ENCODE measurements around the gene FAM168A. TPM values are rescaled to one million over a fixed set of nuclear protein-coding genes. Genes with fewer than 3 reads are reported as not detected.

FAM168A gene
- total and polyA plus RNA-seq, 2 of the 8 experiments (the other 6 are each of a cell fraction or from before 2014, with no cell fraction given), result 17.1 to 21.6 TPM

DNA sequence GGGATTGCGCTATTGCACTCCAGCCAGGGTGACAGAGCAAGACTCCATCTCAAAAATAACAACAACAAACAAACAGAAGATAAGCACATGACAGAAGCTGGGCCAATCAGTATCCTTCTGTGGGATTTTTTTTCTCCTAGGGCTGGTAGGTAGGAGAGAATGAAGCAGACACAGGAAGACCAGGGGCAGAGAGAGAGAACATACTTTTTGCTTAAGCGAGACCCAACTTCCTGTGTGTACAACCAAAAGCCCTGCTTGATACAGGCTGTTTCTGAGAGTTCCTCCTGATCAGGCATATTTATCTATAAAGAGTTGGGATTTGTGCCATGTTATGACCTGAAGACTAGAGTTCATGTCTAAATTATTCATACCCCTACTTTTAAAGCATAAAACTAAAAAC is 36.1 kb upstream of the FAM168A start:
- Histone ChIP-seq H4K8ac (ENCODE audit: extremely low read depth, insufficient read depth, low read length) (no peak overlapping the region), H2BK5ac (ENCODE audit: low read depth, low read length) (no peak overlapping the region), H4K5ac (ENCODE audit: insufficient read length, low read depth, low read length) (no peak overlapping the region), H3K27me3 (replicated peaks in 1 of 4; ENCODE audit: control insufficient read depth in 3 of 4, extremely low read depth in 1 of 4, insufficient read depth in 3 of 4, low read length in 3 of 4) (peaks cover 2 to 17% (median 16%) of the 10 kb centered on the region in 4 experiments; a peak in 5 of 7 replicates), H3K4me3 (ENCODE audit: extremely low read depth in 1 of 4, insufficient read depth in 2 of 4, low read depth in 3 of 4, low read length in 4 of 4) (no peak overlapping the region), H2BK15ac (ENCODE audit: low read length) (no peak overlapping the region), H3K4me2 (ENCODE audit: insufficient read depth in 1 of 2, low read depth in 2 of 2, low read length in 2 of 2) (no peak overlapping the region), H2BK20ac (ENCODE audit: low read length) (no peak overlapping the region), H2AFZ (ENCODE audit: low read length) (no peak overlapping the region), H3K23me2 (ENCODE audit: low read depth, low read length) (no peaks in the 10 kb centered on the region; the same call in 1 of the 2 replicates), H2BK12ac (ENCODE audit: low read depth, low read length) (no peak overlapping the region), H3K9ac (replicated peaks in 1 of 4; ENCODE audit: extremely low read depth in 1 of 4, low read depth in 3 of 4, low read length in 3 of 4) (no peak overlapping the region), H4K20me1 (replicated peaks in 1 of 2; ENCODE audit: control insufficient read depth in 1 of 2, insufficient read depth in 2 of 2, low read length in 2 of 2) (no peaks in the 10 kb centered on the region), H4K91ac (replicated peaks; ENCODE audit: insufficient read length, low read length) (no peak overlapping the region), H3K56ac (replicated peaks; ENCODE audit: insufficient read length, low read depth, low read length) (no peak overlapping the region), H3K4ac (replicated peaks; ENCODE audit: insufficient read length, low read depth, low read length) (no peak overlapping the region), H3K23ac (ENCODE audit: insufficient read length) (no peak overlapping the region), H3K79me2 (ENCODE audit: control insufficient read depth in 1 of 2, insufficient read depth in 2 of 2, low read length in 2 of 2) (no peaks in the 10 kb centered on the region), H3K4me1 (replicated peaks in 1 of 4; ENCODE audit: control insufficient read depth in 3 of 4, insufficient read depth in 4 of 4, low read length in 3 of 4) (peaks cover 0 to 12% (median 4%) of the 10 kb centered on the region in 4 experiments; a peak in 4 of 7 replicates), H2BK120ac (replicated peaks; ENCODE audit: low read depth, low read length) (no peak overlapping the region), H3K36me3 (ENCODE audit: control insufficient read depth in 2 of 4, insufficient read depth in 4 of 4, low read length in 3 of 4) (no peaks in the 10 kb centered on the region), H3K18ac (ENCODE audit: extremely low read depth, low read length) (no peak overlapping the region), H3K27ac (ENCODE audit: low read depth, low read length) (no peak overlapping the region), H3K14ac (ENCODE audit: insufficient read length) (no peak overlapping the region), H2AK5ac (ENCODE audit: low read depth, low read length) (no peak overlapping the region), H3K79me1 (ENCODE audit: low read depth, low read length) (no peaks in the 10 kb centered on the region), H3K9me3 (ENCODE audit: insufficient read depth in 2 of 2, low read depth in 1 of 2, low read length in 1 of 2) (no peaks in the 10 kb centered on the region; a peak in 1 of 4 replicates)
- 90% methylated on average over 2 of the region's 2 CpGs; no CpG with 5 or more reads in 1 of the 2 experiments for WGBS, 2 experiments (ENCODE audit: extremely low coverage in 1 of 2, insufficient coverage in 1 of 2, insufficient read length in 1 of 2, insufficient replicate concordance in 2 of 2, low coverage in 1 of 2, low lambda C conversion rate in 2 of 2, missing lambda C conversion rate in 1 of 2)
- DNase-seq (ENCODE audit: low read depth in 1 of 2, low spot score in 2 of 2), result no peak
- no peak for FAIRE-seq
- POLR2A ChIA-PET (ENCODE audit: partially characterized antibody), result interaction anchor here (1.1 to 1.3 kb wide), 2 partner anchors 12 to 16 kb away, joined by 3 to 5 read pairs; no protein-coding TSS in a partner anchor
- CTCF ChIA-PET (ENCODE audit: partially characterized antibody), result interaction anchor here (26.0 to 30.1 kb wide), 2 partner anchors 2 to 15 kb away, joined by 653 read pairs; partner anchors contain the start of gene PLEKHB1

All from H1 (cell line).